GM12864 (cell line): ENCODE results near the gene CEP112.

ENCODE experiments used
- DNase-seq: peaks from one replicate; pipeline ENCODE4 v3.0.0-alpha.2; 2011; ENCODE audit warnings: low read depth
- H3K4me3 ChIP-seq: 2 replicates; pipeline ENCODE4 v1.5.1; 2011; ENCODE audit warnings: mild to moderate bottlenecking, low read depth, low read length, control low read depth
- TF ChIP-seq, protein P1 (sequence below): IDR thresholded peaks from 2 replicates; pipeline ENCODE4 v1.5.1; 2011; ENCODE audit warnings: low read depth, mild to moderate bottlenecking, moderate library complexity, low read length, control low read depth, inconsistent platforms; ENCODE audit errors: missing control alignments

The CEP112 gene

GRCh38 chr17:65987988-65988387, 203.9 kb downstream of the CEP112 start:
- TF ChIP-seq, protein P1, sequence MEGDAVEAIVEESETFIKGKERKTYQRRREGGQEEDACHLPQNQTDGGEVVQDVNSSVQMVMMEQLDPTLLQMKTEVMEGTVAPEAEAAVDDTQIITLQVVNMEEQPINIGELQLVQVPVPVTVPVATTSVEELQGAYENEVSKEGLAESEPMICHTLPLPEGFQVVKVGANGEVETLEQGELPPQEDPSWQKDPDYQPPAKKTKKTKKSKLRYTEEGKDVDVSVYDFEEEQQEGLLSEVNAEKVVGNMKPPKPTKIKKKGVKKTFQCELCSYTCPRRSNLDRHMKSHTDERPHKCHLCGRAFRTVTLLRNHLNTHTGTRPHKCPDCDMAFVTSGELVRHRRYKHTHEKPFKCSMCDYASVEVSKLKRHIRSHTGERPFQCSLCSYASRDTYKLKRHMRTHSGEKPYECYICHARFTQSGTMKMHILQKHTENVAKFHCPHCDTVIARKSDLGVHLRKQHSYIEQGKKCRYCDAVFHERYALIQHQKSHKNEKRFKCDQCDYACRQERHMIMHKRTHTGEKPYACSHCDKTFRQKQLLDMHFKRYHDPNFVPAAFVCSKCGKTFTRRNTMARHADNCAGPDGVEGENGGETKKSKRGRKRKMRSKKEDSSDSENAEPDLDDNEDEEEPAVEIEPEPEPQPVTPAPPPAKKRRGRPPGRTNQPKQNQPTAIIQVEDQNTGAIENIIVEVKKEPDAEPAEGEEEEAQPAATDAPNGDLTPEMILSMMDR: peak; percentile 53
- peak; percentile 18 for DNase-seq
- no peak overlapping the region for H3K4me3 ChIP-seq

DNA sequence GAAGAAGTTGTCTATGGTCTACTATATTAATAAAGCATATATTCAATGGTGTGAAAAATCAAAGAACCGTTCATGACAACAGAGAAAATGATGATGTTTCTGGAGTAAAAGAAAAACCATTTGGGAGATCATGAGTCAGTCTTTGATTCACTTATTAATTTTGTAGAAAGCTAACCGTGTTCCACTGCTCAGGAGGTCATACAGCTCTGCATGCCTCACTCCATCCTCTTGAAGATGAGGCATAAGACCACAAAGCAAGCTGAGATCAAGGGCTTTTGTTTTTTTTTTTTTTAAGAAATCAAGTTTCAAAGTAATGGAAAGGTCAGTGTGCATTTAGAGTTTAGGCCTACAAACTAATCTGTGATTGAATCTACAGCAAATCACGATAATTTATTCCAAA, 206.4 kb downstream of the CEP112 start:
- TF ChIP-seq, protein P1: no peak
- H3K4me3 ChIP-seq: no peak overlapping the region
- DNase-seq: no peak

- TF ChIP-seq, protein P1: no peak
- H3K4me3 ChIP-seq: no peak overlapping the region
- DNase-seq: no peak
These were observed 207.6 kb downstream of the CEP112 start for GRCh38 chr17:65984299-65984698.

DNA sequence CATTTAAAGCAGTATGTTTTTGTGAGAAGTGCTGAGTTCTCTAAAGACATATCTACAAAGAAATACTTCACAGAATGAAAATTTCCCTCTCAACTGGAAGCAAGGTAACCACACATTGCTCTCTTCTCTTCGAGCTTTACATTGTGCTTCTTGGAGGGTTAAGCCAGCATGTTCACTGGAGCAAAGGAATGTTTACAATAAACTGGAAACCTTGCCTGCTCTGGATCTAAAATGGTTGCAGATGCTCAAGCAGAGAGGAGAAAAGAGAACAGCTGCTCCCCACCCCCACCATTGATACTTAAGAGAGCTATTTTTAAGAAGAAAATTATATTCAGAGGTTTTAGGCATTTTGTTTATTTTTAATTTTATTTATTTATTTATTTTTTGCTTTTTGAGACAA, 213.1 kb downstream of the CEP112 start:
- no peak overlapping the region for H3K4me3 ChIP-seq
- no peak for DNase-seq
- TF ChIP-seq, protein P1: no peak

GRCh38 chr17:65977041-65977440, 214.9 kb downstream of the CEP112 start:
- no peak for DNase-seq
- no peak overlapping the region for H3K4me3 ChIP-seq
- TF ChIP-seq, protein P1: no peak

DNA sequence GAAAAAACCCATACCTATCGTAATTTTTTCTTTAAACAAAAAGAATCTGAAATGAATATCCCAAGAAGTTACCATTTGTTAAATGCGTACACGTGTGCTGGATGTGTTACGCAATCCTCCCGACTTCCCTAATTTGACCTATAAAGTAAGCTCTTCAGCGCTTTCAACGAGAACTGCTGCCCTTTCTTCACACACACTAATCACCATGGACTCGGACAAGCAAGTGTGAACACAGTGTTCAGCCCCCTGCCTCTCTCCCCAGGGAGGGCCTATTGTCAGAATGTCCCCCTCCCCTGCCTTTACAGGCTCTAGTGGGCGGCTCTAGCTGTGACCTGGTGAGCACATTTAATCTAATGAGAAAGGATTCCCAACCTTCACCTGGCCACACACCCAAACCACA, 216.1 kb downstream of the CEP112 start:
- TF ChIP-seq, protein P1: no peak
- no peak overlapping the region for H3K4me3 ChIP-seq
- DNase-seq: no peak

- no peak overlapping the region for H3K4me3 ChIP-seq
- TF ChIP-seq, protein P1: no peak
- no peak for DNase-seq
These were observed 218.7 kb downstream of the CEP112 start for GRCh38 chr17:65973237-65973636.
